ENCODE measurements around the gene ADAM17.
A peak's percentile ranks its signal among the peaks of the same experiment; 100 is the strongest.

The ADAM17 gene

DNA sequence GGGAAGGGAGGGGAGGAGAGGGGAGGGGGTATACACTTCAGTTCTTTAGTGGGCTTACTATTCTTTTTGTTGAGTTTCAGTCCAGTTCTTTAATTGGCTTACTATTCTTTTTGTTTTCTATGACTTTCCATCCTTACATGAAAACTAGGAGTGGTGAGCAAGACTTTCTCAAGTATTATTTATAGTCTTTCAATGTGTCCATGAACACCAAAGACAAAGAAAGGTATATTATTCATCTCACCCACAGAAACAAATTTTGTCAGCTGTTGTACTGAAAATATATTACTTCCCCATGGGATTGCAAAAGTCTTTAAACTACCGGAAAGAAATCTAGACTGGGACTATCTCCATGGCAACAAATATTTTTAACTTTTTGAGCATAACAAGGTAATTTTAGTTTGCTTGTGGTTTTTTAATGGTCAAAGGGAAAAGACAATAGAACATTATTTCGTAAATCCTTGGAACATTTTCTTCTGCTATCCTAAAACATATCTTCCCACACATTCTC is 17.6 kb downstream of the ADAM17 start:
- Histone ChIP-seq H3K9me3 (ENCODE audit: insufficient read depth, low read length) (no peaks in the 10 kb centered on the region), H3K9ac (ENCODE audit: low read length) (no peak overlapping the region), H3K4me2 (ENCODE audit: low read length) (no peak overlapping the region), H3K4me3 (ENCODE audit: low read length) (no peak overlapping the region), H3K36me3 (replicated peaks; ENCODE audit: low read depth, low read length) (peaks cover 12% of the 10 kb centered on the region), H2AFZ (ENCODE audit: low read depth, low read length) (no peak overlapping the region), H3K27me3 (ENCODE audit: low read depth, low read length) (no peaks in the 10 kb centered on the region), H3K79me2 (ENCODE audit: low read length) (peaks cover 4% of the 10 kb centered on the region; the same call in 1 of the 2 replicates), H4K20me1 (ENCODE audit: insufficient read depth, low read length) (no peaks in the 10 kb centered on the region), H3K27ac (ENCODE audit: low read length) (no peak overlapping the region), H3K4me1 (ENCODE audit: low read length) (peaks cover 35% of the 10 kb centered on the region)
- no peak for TF ChIP-seq EZH2phosphoT487 (IDR thresholded peaks at IDR 0.05; ENCODE audit: low read depth)
- TF ChIP-seq, protein P1, sequence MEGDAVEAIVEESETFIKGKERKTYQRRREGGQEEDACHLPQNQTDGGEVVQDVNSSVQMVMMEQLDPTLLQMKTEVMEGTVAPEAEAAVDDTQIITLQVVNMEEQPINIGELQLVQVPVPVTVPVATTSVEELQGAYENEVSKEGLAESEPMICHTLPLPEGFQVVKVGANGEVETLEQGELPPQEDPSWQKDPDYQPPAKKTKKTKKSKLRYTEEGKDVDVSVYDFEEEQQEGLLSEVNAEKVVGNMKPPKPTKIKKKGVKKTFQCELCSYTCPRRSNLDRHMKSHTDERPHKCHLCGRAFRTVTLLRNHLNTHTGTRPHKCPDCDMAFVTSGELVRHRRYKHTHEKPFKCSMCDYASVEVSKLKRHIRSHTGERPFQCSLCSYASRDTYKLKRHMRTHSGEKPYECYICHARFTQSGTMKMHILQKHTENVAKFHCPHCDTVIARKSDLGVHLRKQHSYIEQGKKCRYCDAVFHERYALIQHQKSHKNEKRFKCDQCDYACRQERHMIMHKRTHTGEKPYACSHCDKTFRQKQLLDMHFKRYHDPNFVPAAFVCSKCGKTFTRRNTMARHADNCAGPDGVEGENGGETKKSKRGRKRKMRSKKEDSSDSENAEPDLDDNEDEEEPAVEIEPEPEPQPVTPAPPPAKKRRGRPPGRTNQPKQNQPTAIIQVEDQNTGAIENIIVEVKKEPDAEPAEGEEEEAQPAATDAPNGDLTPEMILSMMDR (IDR thresholded peaks at IDR 0.05; ENCODE audit: low read depth, low read length), result no peak

DNA sequence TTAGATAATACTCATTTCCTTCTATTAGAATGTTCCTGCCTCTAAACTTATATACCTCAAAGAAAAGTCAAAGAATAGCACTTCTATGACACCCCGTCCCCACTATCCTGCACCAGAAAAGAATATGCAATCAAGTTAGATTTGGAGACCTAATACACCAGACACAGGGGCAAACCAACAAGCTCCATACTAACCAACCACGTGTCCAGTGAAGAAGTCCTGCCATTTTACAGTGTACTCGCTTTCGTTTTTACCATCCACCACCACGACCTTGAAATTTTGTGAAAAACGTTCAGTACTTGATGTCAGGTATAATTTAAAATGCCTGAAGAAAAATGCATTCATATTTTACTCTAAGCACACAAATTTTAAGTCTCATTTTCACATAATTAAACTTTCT is 19.1 kb downstream of the ADAM17 start:
- Histone ChIP-seq H3K79me2 (ENCODE audit: low read length) (no peaks in the 10 kb centered on the region), H3K4me1 (ENCODE audit: low read length) (peaks cover 33% of the 10 kb centered on the region), H3K27ac (ENCODE audit: low read length) (no peak overlapping the region)

DNA sequence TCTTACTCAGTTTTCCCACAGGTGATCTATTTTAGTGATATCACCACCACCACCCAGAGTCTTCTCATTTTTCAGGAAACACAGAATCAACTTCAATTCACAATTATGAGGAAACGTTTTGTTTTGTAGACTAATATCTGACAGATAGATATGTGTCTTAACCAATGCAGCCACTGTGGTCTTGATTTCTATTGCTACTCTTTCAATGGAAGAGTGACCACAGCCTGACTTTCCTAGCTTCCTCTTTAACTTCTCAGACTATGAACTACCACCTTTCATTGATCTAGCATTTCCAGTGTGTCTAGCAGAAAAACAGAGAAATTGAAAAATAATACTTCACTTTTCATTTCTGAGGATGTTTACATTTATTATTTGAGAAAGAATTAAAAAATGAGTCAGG is 20.5 kb downstream of the ADAM17 start:
- no peaks in the 10 kb centered on the region for H3K9me3 ChIP-seq (ENCODE audit: insufficient read depth, low read length)
- H3K4me1 ChIP-seq (ENCODE audit: low read length), result peaks cover 32% of the 10 kb centered on the region
- H3K4me3 ChIP-seq (ENCODE audit: low read length), result no peak overlapping the region
- no peaks in the 10 kb centered on the region for H3K27me3 ChIP-seq (ENCODE audit: low read depth, low read length)
- H3K79me2 ChIP-seq (ENCODE audit: low read length), result no peaks in the 10 kb centered on the region
- H3K9ac ChIP-seq (ENCODE audit: low read length), result no peak overlapping the region
- no peak overlapping the region for H3K27ac ChIP-seq (ENCODE audit: low read length)
- H3K4me2 ChIP-seq (ENCODE audit: low read length), result peak overlapping the region; percentile 16; the same call in 1 of the 2 replicates
- TF ChIP-seq, protein P1 (IDR thresholded peaks at IDR 0.05; ENCODE audit: low read depth, low read length), result no peak
- TF ChIP-seq EZH2phosphoT487 (IDR thresholded peaks at IDR 0.05; ENCODE audit: low read depth), result no peak
- no peaks in the 10 kb centered on the region for H4K20me1 ChIP-seq (ENCODE audit: insufficient read depth, low read length)
- no peak overlapping the region for H2AFZ ChIP-seq (ENCODE audit: low read depth, low read length)
- H3K36me3 ChIP-seq (replicated peaks; ENCODE audit: low read depth, low read length), result peaks cover 14% of the 10 kb centered on the region

More for the DNA sequence above, 19.1 kb downstream of the ADAM17 start:
- H2AFZ ChIP-seq (ENCODE audit: low read depth, low read length), result no peak overlapping the region
- no peak overlapping the region for H3K4me2 ChIP-seq (ENCODE audit: low read length)
- H3K27me3 ChIP-seq (ENCODE audit: low read depth, low read length), result no peaks in the 10 kb centered on the region
- no peak overlapping the region for H3K4me3 ChIP-seq (ENCODE audit: low read length)
- H3K9me3 ChIP-seq (ENCODE audit: insufficient read depth, low read length), result no peaks in the 10 kb centered on the region
- no peaks in the 10 kb centered on the region for H4K20me1 ChIP-seq (ENCODE audit: insufficient read depth, low read length)
- H3K36me3 ChIP-seq (replicated peaks; ENCODE audit: low read depth, low read length), result peaks cover 12% of the 10 kb centered on the region
- H3K9ac ChIP-seq (ENCODE audit: low read length), result no peak overlapping the region
- TF ChIP-seq, protein P1 (IDR thresholded peaks at IDR 0.05; ENCODE audit: low read depth, low read length), result no peak
- TF ChIP-seq EZH2phosphoT487 (IDR thresholded peaks at IDR 0.05; ENCODE audit: low read depth), result no peak

DNA sequence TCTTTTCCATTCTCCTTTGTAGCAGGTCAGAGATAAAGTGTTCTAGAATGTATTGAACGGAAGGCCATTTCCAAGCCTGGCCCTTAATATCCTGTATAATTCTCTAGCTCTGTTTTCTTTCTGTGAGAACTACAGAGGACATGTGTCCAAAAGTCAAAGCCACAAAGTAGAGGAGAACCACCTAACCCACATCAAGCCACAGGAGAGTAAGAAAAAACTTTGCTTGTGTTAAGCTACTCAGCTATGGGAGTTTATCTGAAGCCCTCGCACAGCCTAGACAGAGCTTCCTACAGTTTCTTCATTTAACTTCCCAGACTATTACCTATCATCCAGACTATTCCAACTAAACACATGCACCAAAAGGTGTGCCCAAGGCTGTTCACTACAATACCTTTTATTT is 22.0 kb downstream of the ADAM17 start:
- no peaks in the 10 kb centered on the region for H3K79me2 ChIP-seq (ENCODE audit: low read length)

More for the DNA sequence above, 22.0 kb downstream of the ADAM17 start:
- H3K4me3 ChIP-seq (ENCODE audit: low read length), result no peak overlapping the region
- H3K9me3 ChIP-seq (ENCODE audit: insufficient read depth, low read length), result no peaks in the 10 kb centered on the region
- TF ChIP-seq, protein P1 (IDR thresholded peaks at IDR 0.05; ENCODE audit: low read depth, low read length), result no peak
- no peak for TF ChIP-seq EZH2phosphoT487 (IDR thresholded peaks at IDR 0.05; ENCODE audit: low read depth)
- H2AFZ ChIP-seq (ENCODE audit: low read depth, low read length), result no peak overlapping the region
- H4K20me1 ChIP-seq (ENCODE audit: insufficient read depth, low read length), result no peaks in the 10 kb centered on the region
- H3K9ac ChIP-seq (ENCODE audit: low read length), result no peak overlapping the region
- H3K4me1 ChIP-seq (ENCODE audit: low read length), result peaks cover 18% of the 10 kb centered on the region
- no peaks in the 10 kb centered on the region for H3K27me3 ChIP-seq (ENCODE audit: low read depth, low read length)
- H3K27ac ChIP-seq (ENCODE audit: low read length), result no peak overlapping the region
- H3K4me2 ChIP-seq (ENCODE audit: low read length), result no peak overlapping the region
- peaks cover 9% of the 10 kb centered on the region for H3K36me3 ChIP-seq (replicated peaks; ENCODE audit: low read depth, low read length)

Data from OCI-LY3 (cell line).